ENCODE results near the gene GRIPAP1.

Gene GRIPAP1

DNA sequence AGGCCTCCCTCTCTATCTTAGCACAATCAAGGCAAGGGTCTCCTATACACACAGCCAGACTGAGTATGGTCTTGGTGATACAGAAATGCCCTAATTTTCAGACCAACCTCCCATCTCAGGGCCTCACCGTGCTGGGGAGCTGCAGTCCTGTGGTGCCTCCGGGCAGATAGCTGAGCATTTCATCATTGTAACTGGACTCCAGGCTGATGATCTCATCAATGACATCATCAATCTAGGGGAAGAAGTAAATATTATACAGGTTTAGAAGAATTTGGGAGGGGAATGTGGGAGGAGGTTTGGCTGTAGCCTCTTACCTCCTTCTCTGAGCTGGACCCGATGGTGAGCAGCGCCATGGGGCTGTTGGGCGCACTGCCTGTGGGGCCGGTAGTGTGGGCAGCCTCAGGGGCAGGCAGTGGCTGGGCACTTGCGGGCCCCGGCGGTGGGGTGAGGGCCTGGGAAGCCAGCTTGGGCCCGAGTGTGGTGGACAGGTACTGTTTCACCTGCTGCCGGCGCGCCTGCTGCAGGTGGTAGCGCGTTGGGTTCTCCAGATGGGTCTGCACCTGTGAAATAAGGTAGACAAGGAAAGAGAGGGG lies 35.9 kb upstream of the GRIPAP1 start:
- Histone ChIP-seq H3K36me3 (peaks cover 55% of the 10 kb centered on the region), H3K27me3 (peaks cover 26% of the 10 kb centered on the region; the same call in 1 of the 2 replicates), H3K9me3 (0 out of 2 replicates have a peak, but pooled peaks cover 2% of the 10 kb centered on the region), H3K9ac (no peak overlapping the region), H3K4me1 (peaks cover 37% of the 10 kb centered on the region), H3K4me2 (no peak overlapping the region), H4K20me1 (0 out of 2 replicates have a peak, but pooled peaks cover 10% of the 10 kb centered on the region), H3K4me3 (no peak overlapping the region), H3K27ac (no peak overlapping the region)
- no peak for TF ChIP-seq Cebpa-rat (IDR thresholded peaks at IDR 0.05)

DNA sequence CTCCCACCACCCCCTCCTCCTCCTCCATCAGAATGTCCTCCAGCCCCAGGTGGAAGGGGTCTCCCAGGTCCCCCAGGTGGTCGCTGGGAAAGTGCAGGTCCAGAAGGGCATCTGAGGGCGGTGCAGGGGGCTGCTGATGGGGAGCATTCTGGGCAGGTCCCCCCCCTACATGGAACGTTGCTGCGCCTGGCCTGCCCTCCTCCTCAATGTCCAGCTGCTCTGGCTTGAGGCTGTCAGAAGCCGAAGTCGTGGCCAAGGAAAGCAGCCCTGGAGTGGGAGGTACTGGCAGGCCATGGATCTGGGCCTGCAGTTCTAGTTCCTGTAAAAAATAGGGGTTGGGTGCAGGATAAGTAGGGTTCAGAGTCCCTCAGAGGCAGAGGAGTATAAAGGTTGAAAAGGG lies 28.2 kb upstream of the GRIPAP1 start:
- Histone ChIP-seq H3K9ac (no peak overlapping the region), H3K4me3 (no peak overlapping the region), H3K9me3 (no peaks in the 10 kb centered on the region), H4K20me1 (peaks cover 5% of the 10 kb centered on the region; the same call in 1 of the 2 replicates), H3K4me1 (no peaks in the 10 kb centered on the region), H3K27ac (no peak overlapping the region), H3K27me3 (peaks cover 38% of the 10 kb centered on the region), H3K36me3 (peaks cover 41% of the 10 kb centered on the region), H3K4me2 (no peak overlapping the region)
- no peak for TF ChIP-seq Cebpa-rat (IDR thresholded peaks at IDR 0.05)

DNA sequence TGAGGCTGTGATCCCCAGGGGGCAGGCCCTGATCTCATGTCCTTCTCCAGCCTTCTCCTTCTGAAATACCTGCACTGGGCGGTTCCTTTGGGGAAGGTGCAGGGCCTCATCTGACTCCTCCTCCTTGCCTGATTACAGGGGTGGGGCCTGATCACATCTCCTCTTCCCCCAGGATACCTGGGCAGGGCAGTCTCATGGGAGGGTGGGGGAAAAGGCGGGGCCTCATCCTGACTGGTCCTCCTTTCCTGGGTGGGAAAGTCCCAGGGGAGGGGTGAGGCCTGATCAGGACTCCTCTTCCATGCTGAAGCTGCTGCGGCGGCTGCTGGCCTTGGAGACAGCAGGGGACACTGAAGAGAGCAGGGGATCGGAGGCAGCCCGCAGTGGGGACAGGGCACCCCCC lies 27.8 kb upstream of the GRIPAP1 start:
- Histone ChIP-seq H4K20me1 (peaks cover 5% of the 10 kb centered on the region; the same call in 1 of the 2 replicates), H3K4me1 (no peaks in the 10 kb centered on the region), H3K9me3 (no peaks in the 10 kb centered on the region), H3K27ac (no peak overlapping the region), H3K4me2 (no peak overlapping the region), H3K36me3 (peaks cover 40% of the 10 kb centered on the region), H3K27me3 (peaks cover 39% of the 10 kb centered on the region), H3K4me3 (no peak overlapping the region), H3K9ac (no peak overlapping the region)
- no peak for TF ChIP-seq Cebpa-rat (IDR thresholded peaks at IDR 0.05)

DNA sequence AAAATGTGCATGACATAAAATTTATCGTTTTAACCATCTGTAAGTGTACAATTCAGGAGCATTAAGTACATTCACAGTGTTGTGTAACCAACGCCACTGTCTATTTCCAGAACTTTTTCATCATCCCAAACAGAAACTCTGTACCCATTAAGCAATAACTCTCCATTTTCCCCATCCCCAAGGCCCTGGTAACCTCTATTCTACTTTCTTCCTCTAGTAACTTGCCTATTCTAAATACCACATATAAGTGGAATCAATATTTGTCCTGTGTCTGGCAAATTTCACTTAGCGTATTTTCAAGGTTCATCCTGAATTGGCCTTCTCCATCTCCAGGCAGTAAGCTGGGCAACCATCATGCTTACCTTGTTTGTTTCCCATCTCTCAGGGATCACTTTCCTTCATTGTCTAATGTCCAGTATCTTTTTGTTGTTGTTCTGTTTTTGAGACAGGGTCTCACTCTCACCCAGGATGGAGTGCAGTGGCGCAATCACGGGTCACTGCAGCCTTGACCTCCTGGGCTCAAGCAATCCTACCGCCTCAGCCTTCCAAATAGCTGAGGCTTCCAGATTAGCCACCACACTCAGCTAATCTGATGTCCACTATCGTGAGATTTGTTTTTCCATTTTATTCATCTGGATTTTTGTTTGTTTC lies 17.7 kb upstream of the GRIPAP1 start:
- no peaks in the 10 kb centered on the region for H4K20me1 ChIP-seq
- H3K4me2 ChIP-seq: no peak overlapping the region
- TF ChIP-seq Cebpa-rat (IDR thresholded peaks at IDR 0.05): no peak
- H3K9me3 ChIP-seq: peaks cover 4% of the 10 kb centered on the region; the same call in 1 of the 2 replicates
- no peak overlapping the region for H3K27ac ChIP-seq
- H3K9ac ChIP-seq: no peak overlapping the region
- H3K36me3 ChIP-seq: no peaks in the 10 kb centered on the region; the same call in 1 of the 2 replicates
- H3K27me3 ChIP-seq: peaks cover 6% of the 10 kb centered on the region; the same call in 1 of the 2 replicates
- H3K4me1 ChIP-seq: no peaks in the 10 kb centered on the region
- no peak overlapping the region for H3K4me3 ChIP-seq

DNA sequence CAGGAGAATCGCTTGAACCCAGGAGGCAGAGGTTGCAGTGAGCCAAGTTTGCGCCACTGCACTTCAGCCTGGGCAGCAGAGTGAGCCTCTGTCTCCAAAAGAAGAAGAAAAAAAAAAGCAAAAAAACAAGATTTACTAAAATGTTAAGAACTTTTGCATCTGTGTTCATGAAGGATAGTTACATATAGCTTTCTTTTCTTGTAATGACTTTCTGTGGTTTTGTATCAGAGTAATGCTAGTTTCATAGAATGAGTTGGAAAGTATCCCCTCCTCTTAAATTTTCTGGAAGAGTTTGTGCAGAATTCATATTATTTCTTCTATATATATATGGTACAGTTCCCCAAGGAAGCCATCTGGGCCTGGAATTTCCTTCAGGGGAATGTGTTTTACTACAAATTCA lies 17.0 kb upstream of the GRIPAP1 start:
- no peaks in the 10 kb centered on the region for H3K36me3 ChIP-seq
- H3K4me1 ChIP-seq: no peaks in the 10 kb centered on the region
- TF ChIP-seq Cebpa-rat (IDR thresholded peaks at IDR 0.05): no peak
- no peak overlapping the region for H3K4me3 ChIP-seq
- H3K4me2 ChIP-seq: no peak overlapping the region
- H3K9ac ChIP-seq: no peak overlapping the region
- H3K9me3 ChIP-seq: no peaks in the 10 kb centered on the region
- no peaks in the 10 kb centered on the region for H4K20me1 ChIP-seq
- H3K27me3 ChIP-seq: peaks cover 4% of the 10 kb centered on the region; the same call in 1 of the 2 replicates
- no peak overlapping the region for H3K27ac ChIP-seq

DNA sequence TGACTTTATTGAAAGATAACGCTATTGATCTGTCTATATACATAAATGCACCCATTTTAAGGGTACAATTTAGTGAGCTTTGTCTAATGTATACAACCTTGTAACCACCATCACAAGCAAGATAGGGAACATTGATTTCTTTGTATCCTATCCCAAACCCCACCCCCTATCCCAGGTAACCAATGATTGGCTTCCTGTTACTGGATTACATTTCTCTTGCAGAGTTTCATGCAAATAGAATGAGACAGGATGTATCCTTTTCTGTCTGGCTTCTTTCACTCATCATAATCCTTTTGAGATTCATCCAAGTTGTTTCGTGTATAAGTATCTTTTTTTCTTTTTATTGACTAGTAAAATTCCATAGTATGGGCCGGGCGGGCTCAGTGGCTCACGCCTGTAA lies 1.6 kb upstream of the GRIPAP1 start:
- Histone ChIP-seq H3K4me3 (no peak overlapping the region), H3K9me3 (peaks cover 5% of the 10 kb centered on the region; the same call in 1 of the 2 replicates), H3K4me1 (peaks cover 8% of the 10 kb centered on the region; the same call in 1 of the 2 replicates), H3K36me3 (peaks cover 13% of the 10 kb centered on the region), H3K27ac (no peak overlapping the region), H3K4me2 (no peak overlapping the region), H3K9ac (no peak overlapping the region), H3K27me3 (peaks cover 10% of the 10 kb centered on the region; the same call in 1 of the 2 replicates), H4K20me1 (peaks cover 24% of the 10 kb centered on the region)
- TF ChIP-seq Cebpa-rat (IDR thresholded peaks at IDR 0.05): no peak

DNA sequence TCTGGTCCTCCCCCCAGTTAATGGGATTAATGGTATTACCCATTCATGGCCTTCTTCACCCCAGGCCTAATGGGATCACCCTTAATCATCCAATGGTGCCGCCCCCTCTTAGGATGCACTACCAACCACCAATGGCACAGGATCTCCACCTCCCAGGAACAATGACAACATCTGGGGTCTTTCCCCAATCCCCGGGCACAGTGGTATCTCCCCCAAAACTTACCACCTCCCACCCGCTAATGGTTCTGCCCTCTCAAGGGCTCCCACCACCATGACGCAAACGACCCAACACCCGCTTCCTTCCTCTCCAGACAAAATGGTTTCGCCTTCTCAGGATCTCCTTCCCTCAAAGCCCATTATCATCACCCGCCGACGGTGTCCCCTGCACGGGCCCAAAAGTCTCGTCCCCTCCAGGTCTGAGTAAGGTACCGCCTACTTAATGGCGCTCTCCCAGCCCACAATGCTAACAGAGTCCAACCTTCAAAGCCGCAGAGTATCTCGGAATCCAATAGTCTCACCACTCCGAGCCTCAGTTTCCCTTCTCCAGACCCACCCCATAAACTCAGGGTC lies 458 bp downstream of the GRIPAP1 start:
- Histone ChIP-seq H3K4me2 (peak overlapping the region; percentile 72), H3K4me3 (peak overlapping the region; percentile 78)

DNA sequence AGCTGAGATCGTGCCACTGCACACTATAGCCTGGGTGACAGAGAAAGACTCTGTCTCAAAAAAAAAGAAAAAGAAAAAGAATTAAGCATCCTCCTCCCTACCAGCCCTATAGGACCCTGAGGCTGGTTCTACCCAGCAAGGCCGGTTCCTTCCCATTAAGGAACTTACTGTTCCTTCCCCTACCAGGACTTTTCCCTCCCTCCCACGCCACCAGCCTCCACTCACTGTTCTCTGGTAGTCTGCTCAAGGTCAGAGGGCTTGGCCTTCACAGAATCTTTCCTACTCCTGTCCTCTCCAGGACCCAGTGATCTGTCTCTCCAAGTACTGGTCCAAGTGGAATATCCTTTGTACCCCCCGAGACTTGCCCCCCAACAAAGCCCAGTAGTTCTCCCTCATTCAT lies 1.4 kb downstream of the GRIPAP1 start:
- Histone ChIP-seq H3K27me3 (peaks cover 22% of the 10 kb centered on the region; the same call in 1 of the 2 replicates), H3K36me3 (peaks cover 39% of the 10 kb centered on the region), H3K4me3 (peak overlapping the region; percentile 78), H3K4me1 (peaks cover 8% of the 10 kb centered on the region; the same call in 1 of the 2 replicates), H3K9ac (no peak overlapping the region), H3K27ac (no peak overlapping the region), H3K4me2 (peak overlapping the region; percentile 72), H3K9me3 (peaks cover 5% of the 10 kb centered on the region; the same call in 1 of the 2 replicates), H4K20me1 (peaks cover 54% of the 10 kb centered on the region)
- TF ChIP-seq Cebpa-rat (IDR thresholded peaks at IDR 0.05): no peak

More for the DNA sequence above, 458 bp downstream of the GRIPAP1 start:
- peaks cover 5% of the 10 kb centered on the region; the same call in 1 of the 2 replicates for H3K9me3 ChIP-seq
- peaks cover 33% of the 10 kb centered on the region for H3K36me3 ChIP-seq
- peaks cover 45% of the 10 kb centered on the region for H4K20me1 ChIP-seq
- H3K27ac ChIP-seq: peak overlapping the region; percentile 97
- H3K27me3 ChIP-seq: peaks cover 22% of the 10 kb centered on the region; the same call in 1 of the 2 replicates
- H3K9ac ChIP-seq: peak overlapping the region; percentile 92
- peaks cover 8% of the 10 kb centered on the region; the same call in 1 of the 2 replicates for H3K4me1 ChIP-seq
- no peak for TF ChIP-seq Cebpa-rat (IDR thresholded peaks at IDR 0.05)

DNA sequence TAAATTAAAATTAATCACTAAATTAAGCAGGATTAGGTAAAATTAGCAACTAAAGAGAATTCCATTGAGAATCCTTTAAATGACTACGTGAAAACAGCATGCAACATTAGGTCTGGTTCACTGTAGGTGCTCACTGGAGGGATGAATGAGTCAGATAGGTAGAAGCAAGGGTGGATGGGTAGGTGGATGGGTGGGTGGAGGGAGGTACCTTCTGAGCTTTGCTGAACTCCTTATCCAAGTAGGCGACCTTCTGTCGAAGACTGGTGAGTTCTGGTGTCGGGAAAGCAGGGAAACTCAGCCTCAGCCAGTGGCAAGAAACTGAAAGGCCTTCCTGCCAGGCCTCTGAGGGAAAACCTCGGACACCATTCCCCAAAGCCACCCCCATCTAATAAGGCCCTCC lies 3.0 kb downstream of the GRIPAP1 start:
- peaks cover 34% of the 10 kb centered on the region for H3K27me3 ChIP-seq
- no peak for TF ChIP-seq Cebpa-rat (IDR thresholded peaks at IDR 0.05)
- H3K4me2 ChIP-seq: no peak overlapping the region
- no peak overlapping the region for H3K4me3 ChIP-seq
- H3K4me1 ChIP-seq: peaks cover 8% of the 10 kb centered on the region; the same call in 1 of the 2 replicates
- H3K9ac ChIP-seq: no peak overlapping the region
- no peak overlapping the region for H3K27ac ChIP-seq
- peaks cover 68% of the 10 kb centered on the region for H4K20me1 ChIP-seq
- H3K36me3 ChIP-seq: peaks cover 39% of the 10 kb centered on the region
- peaks cover 5% of the 10 kb centered on the region; the same call in 1 of the 2 replicates for H3K9me3 ChIP-seq

All from BLaER1 (cell line).